Esophagus (tissue), 2 donors: ENCODE data around the gene MIA2. TPM values are rescaled to one million over a fixed set of nuclear protein-coding genes. Genes with fewer than 3 reads are reported as not detected.

ENCODE experiments used
- H3K27ac ChIP-seq, 2 donors: one replicate each; pipeline ENCODE4 v1.5.1; 2013; ENCODE audit warnings: low read depth in 2 of 2, mild to moderate bottlenecking in 2 of 2, inconsistent platforms in 1 of 2, low read length in 1 of 2, moderate library complexity in 1 of 2
- H3K27me3 ChIP-seq, 2 donors: one replicate each; pipeline ENCODE4 v1.6.1; 2013; ENCODE audit warnings: low read length in 2 of 2, control low read depth in 1 of 2, mild to moderate bottlenecking in 1 of 2; ENCODE audit not compliant: insufficient read depth in 2 of 2, control insufficient read depth in 1 of 2
- H3K36me3 ChIP-seq, 2 donors: one replicate each; pipeline ENCODE4 v1.6.1; 2013; ENCODE audit warnings: low read length in 1 of 2; ENCODE audit not compliant: control insufficient read depth in 2 of 2, insufficient read depth in 2 of 2
- H3K4me1 ChIP-seq, 2 donors: one replicate each; pipeline ENCODE4 v1.6.1; 2013; ENCODE audit warnings: low read length in 1 of 2; ENCODE audit not compliant: control insufficient read depth in 2 of 2, insufficient read depth in 2 of 2
- H3K4me3 ChIP-seq, 2 donors: one replicate each; pipeline ENCODE4 v1.5.1; 2013; ENCODE audit warnings: low read length in 2 of 2, mild to moderate bottlenecking in 2 of 2, low read depth in 1 of 2, moderate library complexity in 1 of 2
- H3K9me3 ChIP-seq, 2 donors: one replicate each; pipeline ENCODE4 v1.6.1; 2013; ENCODE audit warnings: mild to moderate bottlenecking in 2 of 2, low read depth in 1 of 2, low read length in 1 of 2, moderate library complexity in 1 of 2; ENCODE audit not compliant: control insufficient read depth in 2 of 2, insufficient read depth in 1 of 2
- WGBS, 2 donors: extraction: QIAGEN DNeasy Blood & Tissue Kit; methylation state at CpG; one replicate each; pipeline ENCODE4 v1.1.7; 2013; 5-methylcytosine and 5-hydroxymethylcytosine counted together
- polyA plus RNA-seq, 2 donors: library from polyadenylated mRNA; stranded (reverse); fragments of 200-250 nt; gene quantifications; one replicate each; pipeline ENCODE4 v1.2.3, GENCODE V29; 2013
- donor health status: healthy with polysubstance abuse.
- donor health status: Bipolar disorder and iron deficiency.

The MIA2 gene
- polyA plus RNA-seq, 2 donors = 26.2 to 32.1 TPM

GRCh38 chr14:39433452-39433813, 199.7 kb downstream of the MIA2 start:
- Histone ChIP-seq H3K9me3 (no peaks in the 10 kb centered on the region), H3K36me3 (no peaks in the 10 kb centered on the region), H3K27ac (peak overlapping the region; percentile 48 to 99), H3K4me3 (peak overlapping the region in 1 of 2 donors; percentile 51), H3K4me1 (no peaks in the 10 kb centered on the region), H3K27me3 (no peaks in the 10 kb centered on the region)
- 8 to 10% methylated on average over 7 to 8 of the region's 8 CpGs for WGBS, 2 donors

- no peaks in the 10 kb centered on the region for H3K36me3 ChIP-seq
- H3K27me3 ChIP-seq = no peaks in the 10 kb centered on the region
- H3K4me3 ChIP-seq = no peak overlapping the region
- H3K27ac ChIP-seq = no peak overlapping the region
- H3K4me1 ChIP-seq = no peaks in the 10 kb centered on the region
- no peaks in the 10 kb centered on the region for H3K9me3 ChIP-seq
- 46 to 54% methylated on average over 2 of the region's 2 CpGs for WGBS, 2 donors
These were observed 200.7 kb downstream of the MIA2 start for GRCh38 chr14:39434401-39434800.

GRCh38 chr14:39435241-39435640, 201.5 kb downstream of the MIA2 start:
- Histone ChIP-seq H3K4me1 (no peaks in the 10 kb centered on the region), H3K27ac (no peak overlapping the region), H3K4me3 (no peak overlapping the region), H3K27me3 (no peaks in the 10 kb centered on the region), H3K9me3 (no peaks in the 10 kb centered on the region), H3K36me3 (no peaks in the 10 kb centered on the region)
- 90 to 94% methylated on average over 6 of the region's 6 CpGs for WGBS, 2 donors

Other genes starting within 250 kb of the MIA2 start
- gene SEC23A, start 130.7 kb upstream of the MIA2 start, polyA plus RNA-seq = 10 to 100 TPM in 1 of 2 donors, 1 to 10 TPM in 1; 5.9 to 12.2 TPM
- gene GEMIN2, start 119.6 kb upstream of the MIA2 start, polyA plus RNA-seq = 1 to 10 TPM; 6.2 to 8.9 TPM
- 10 to 100 TPM; 10.3 to 11.5 TPM for gene TRAPPC6B, start 63.6 kb upstream of the MIA2 start, polyA plus RNA-seq
- gene PNN, start 58.7 kb upstream of the MIA2 start, polyA plus RNA-seq = 10 to 100 TPM; 29.8 to 40.5 TPM
- gene FBXO33, start 198.5 kb downstream of the MIA2 start, polyA plus RNA-seq = 1 to 10 TPM; 2.6 to 3.6 TPM